NCI-H82 treated with DMSO at 0.1 percent for 48 hours (cell line): ENCODE results near the gene FLT3.
"Not testable (repeated sequence)": the region's sequence is repeated elsewhere in the genome, so short reads cannot be mapped to it uniquely, and the experiment has no call there.

Source experiments
- DNase-seq: peaks from one replicate; lab custom pipeline; 2025; ENCODE audit not compliant: unreplicated experiment; lab: John Stamatoyannopoulos, UW

Gene FLT3

DNA sequence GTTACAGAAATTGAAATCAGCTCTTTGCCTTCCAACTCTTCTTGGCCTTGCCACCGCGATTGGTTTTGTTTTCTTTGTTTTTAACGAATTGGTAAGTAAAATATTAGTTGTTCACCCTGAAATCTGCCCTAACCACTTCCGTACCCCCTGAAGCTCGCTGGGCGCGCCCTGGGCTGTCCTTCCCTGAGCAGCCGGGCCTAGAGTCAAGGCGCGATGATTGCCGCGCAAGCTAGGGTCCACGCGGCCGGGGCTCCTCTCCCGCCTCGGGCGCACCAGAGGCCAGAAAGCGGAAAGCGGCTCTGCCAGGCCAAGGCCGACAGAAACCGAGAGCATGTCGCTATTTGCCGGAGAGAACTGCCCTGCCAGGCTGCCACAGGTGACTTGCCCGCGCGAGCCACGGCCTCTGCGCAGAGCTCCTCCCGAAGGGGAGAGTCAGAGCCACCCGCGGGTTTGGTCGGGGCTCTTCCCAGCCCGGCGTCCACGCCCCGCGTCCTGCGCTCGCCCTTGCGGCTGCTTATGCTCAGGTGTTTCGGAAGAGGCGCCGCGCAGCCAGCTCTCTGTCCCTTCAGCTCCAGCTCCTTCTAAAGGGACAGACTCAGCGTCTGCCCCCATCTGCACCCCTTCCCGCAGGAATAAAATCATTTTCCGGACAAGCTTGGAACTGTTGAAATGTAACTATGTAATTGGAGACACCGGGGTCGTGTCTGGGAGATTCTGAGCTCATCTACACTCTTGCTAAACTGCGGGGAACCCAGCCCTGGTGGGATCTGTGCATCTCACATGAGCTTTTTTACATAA is 124.6 kb downstream of the FLT3 start:
- no peak for DNase-seq

DNA sequence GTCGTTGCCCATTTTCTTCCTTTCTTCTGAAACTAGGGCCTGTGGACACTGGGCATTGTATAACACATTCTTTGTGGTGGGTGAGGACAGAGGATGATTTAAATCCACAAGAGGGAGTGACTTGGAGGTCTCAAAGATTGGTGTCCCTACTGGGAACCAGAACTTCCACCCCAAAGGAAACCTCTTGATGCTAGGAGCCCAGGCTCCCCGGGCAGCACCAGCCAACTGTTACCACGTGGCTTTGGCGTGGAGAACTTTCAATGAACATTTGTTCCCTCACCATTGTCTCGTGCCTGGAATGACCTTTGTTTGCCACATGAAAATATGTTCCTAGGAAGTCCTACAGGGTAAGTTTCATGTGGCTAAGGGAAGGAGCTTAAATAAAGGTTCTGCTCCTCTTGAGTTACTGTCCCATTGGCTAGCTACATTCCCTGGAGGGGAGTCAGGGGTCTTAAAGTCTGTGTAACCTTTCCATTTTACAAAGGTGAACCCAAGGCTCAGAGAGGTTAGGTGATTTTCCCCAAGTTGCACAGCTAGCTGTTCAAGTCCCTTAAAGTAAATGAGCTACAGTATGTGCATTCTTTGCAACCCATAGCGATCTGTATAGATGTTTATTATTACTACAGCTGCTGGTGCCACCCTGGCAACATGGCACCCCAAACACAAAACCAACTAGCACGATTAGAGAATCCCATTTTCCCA is 126.3 kb downstream of the FLT3 start:
- DNase-seq: no peak

DNA sequence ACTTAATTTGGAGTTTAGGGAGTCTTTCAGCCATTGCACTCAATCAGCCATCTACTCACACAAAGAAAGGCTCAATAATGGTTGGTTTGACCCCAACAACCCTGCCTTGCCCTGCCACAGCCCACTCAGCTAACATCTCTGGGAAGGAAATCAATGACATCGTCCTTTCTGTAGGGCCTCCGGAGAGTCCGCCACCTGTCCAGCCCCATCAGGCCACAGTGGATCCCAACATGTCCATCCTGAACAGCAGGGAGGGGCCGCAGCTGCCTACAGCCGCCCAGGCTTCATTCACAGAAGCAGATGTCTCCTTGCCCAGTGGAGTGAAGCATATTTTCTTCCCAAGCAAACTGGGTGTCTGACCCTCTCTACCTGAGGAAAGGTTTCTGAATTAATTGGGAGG is 127.1 kb downstream of the FLT3 start:
- no peak for DNase-seq

DNA sequence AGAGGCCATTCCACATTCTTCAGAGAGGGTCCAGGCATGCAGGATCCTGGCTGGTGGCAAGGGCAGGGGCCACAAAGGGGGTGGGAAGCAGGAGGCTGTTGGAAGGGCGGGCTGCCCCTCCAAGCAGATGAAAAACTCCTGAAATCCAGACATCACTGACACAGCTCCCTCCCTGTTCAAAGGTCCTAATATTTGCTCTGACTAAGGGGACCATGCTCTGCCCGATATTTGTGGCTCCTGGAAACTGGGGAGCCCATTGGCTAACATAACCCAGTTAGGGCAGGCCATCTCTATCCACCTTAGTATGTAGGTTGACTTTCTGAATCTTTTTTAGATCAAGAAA is 127.9 kb downstream of the FLT3 start:
- DNase-seq: no peak

DNA sequence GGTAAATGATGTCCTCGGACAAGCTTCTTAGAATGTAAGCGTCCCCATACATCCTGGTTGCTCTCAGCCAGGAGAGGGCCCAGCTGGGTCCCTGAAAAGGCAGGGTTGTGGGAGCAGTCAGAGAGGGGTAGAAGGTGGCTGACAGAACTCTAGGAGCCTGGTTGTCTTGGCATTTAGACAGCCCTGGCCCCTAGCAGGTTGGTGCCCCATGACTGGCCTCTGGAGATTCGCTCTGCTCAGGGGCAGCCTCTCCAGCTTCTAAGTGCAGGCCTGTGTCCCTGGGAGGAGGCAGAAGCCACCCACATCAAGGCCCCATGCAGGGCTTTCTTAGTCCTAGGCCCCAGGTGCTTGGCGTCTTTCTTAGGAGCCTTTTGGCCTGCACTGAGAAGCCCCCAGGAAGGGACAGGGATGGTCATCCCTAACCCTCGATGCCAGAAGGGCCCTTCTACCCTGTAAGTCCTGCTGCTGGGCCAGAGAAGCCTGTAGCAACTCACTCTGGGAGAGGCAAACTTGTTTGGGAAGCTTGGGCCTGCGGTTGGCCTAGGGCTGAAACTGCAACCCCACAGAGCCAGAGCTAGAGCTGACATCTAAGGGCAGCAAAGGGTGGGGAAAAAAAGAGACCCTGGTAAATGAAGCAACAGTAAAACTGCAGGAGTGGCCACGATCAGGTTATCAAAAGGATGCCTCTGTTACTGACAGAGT is 128.4 kb downstream of the FLT3 start:
- DNase-seq: no peak

DNA sequence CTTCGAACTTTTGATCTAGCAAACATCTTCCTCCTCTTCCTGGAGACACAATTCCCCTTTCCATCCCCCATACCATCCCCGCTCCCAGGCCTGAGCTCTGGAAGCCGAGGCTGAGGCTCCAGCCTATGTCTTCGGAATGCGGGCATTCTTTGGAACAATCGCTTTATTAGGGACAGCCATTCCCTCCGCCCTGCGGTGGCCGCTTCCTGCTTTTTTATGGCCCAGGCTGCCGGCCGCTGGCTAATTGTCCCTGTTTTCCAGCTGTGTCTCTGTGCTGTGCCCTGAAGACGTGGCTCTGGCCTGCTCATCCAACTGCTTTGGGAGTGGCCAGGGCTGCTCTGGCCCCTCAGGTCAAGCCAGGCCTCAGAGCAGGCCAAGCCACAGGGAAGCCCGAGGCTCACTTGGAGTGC is 129.1 kb downstream of the FLT3 start:
- no peak for DNase-seq

DNA sequence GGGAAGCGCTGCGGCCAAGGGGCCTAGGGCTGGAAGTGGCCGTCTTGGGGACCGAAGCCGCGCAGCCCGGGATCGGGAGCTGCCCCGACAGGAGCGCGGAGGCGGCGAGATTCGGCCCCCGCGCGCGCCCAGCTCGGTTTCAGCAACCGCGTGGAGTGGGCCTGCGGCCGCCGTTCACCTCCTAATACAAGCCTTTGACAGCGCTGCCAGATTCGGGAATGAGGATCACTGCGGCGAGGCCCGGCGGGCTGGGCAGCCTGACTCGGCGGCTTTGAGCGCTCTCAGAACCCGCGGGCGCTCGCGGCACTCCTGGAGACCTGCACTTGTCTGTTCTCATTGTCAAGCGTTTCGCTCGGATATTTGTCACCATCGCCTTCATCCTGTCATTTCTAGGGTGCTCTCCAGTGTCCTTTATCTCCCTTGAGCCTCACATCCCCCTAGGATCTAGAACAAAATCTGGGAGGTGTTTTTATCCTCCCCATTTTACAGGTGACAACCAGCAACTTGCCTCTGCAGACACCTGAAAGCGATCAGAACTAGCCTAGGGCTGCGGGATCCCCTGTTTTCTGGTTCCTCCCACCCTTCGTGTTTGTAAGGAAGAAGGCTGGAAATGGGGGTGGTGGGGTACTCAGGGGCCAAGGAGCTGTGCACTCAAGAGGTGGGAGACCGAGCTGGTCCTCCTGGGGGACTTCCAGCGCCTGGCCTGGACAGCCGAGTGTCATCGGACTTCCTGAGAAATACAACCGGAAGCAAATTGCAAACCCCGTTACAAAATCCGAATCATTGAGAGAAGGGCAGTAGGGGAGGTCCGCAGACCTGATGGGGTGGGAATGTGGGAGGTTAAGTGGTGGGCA is 129.8 kb downstream of the FLT3 start:
- no peak for DNase-seq

DNA sequence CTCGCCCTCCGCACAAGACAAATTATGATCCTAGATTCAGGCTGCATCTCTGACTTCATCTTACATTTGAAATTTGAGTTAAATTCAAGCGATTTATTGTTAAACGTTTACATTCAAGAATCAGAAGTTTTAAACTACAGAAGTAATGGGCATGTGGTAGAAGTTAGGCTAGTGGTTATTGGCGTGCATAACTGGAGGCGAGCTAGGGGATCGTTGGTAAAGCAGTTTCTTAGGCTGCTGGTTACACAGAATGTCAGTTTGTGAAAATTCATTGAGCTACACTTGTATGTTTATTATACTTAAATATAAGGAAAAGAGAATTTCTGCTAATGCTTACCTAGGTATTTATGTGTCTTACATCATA is 130.5 kb downstream of the FLT3 start:
- no peak for DNase-seq

DNA sequence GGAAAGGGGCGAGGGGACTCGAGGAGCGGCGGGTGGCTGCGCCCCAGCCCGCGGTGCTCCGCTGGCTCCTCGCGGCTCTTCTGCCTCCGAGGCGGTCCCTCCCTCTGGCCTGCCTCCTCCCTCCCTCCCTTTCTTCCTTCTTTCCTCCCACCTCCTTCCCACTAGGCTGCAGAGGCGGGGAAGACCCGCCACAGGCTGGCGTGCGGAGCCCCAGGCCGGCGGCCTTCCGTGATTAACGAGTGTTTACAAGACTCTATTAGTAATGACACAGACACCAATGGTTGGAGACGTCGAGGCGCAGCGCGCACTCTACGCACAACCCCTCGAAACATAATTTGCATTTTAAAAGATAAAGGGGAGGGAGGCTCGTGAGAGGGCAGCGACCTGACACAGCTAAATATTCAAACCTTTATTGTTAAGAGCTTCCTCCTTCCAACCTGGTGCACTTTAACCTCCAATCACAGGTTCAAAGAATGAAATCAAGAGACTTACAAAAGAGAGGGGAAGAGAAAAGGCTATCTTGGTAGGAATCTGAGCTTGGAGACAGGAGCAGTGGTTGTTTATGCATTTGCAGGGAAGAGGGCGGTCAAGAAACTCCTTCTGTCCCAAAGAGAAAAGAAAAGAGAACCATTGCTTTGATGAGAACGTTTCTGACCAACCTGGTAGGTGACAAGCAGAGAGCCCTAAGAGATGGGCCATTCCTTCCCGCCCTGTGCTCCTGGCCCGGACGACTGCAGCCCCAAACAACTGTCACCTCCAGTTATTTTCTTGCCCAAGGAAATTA is 131.1 kb downstream of the FLT3 start, which contains the start of gene CDX2:
CDX2 (minus strand) TSS at position 234 of the 784 bp plus-strand sequence. CDS start 309 bp downstream, outside the sequence.
- no peak for DNase-seq

DNA sequence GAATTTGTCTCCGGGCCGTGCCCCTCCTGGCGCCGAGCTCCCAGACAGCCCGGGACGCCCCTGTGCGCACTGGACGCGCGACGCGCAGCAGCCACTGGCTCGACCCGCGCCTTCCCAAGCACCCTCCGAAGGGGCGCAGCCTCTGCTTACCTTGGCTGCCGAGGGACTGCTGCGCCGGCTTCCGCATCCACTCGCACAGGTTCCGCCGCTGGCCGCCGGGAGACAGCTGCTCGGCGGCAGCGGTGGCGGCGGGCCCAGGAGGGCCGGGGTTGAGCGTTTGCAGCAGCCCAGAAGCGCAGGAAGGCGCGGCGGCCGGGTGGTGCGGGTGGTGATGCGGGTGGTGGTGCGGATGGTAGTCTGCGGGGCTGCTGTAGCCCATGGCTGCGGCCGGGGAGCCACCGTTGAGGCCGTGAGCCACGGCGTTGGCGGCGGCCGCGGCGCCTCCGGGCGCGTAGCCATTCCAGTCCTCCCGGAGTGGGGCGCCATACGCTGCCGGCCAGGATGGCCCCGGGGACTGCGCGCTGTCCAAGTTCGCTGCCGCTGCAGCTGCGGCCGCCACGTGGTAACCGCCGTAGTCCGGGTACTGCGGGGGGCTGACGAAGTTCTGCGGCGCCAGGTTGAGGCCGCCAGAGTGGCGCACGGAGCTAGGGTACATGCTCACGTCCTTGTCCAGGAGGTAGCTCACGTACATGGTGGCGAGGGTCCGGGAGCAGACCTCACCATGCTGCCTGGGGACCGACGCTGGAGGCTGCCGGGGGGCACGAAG is 131.9 kb downstream of the FLT3 start:
- no peak for DNase-seq

DNA sequence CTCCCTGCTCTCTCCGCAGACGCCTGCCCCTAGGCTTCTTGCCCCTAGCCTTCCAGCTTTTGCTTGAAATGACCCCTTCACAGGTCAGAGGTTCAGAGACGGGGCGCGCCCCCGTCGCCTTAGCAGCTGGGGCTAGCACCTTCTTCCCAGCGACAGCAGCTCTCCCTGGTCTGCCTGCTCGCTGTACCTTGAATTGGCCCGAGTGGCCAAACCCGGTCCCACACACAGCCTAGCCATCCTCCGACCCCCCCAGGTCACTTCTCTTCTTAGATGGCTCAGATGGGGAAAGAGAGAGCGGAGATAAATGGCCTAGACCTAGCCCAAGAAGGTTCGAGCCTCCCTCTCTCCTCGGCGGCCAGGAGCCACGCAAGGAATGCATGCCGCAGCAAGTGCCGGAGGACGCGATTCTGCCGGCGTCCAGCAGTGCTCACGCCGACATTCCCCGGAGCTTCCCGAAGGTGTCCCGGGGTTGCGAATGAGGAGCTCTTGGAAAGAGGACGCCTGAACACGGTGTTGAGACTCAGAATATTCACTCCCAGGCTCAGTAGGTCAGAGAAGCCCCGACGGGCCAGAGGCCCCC is 132.6 kb downstream of the FLT3 start:
- DNase-seq: no peak

DNA sequence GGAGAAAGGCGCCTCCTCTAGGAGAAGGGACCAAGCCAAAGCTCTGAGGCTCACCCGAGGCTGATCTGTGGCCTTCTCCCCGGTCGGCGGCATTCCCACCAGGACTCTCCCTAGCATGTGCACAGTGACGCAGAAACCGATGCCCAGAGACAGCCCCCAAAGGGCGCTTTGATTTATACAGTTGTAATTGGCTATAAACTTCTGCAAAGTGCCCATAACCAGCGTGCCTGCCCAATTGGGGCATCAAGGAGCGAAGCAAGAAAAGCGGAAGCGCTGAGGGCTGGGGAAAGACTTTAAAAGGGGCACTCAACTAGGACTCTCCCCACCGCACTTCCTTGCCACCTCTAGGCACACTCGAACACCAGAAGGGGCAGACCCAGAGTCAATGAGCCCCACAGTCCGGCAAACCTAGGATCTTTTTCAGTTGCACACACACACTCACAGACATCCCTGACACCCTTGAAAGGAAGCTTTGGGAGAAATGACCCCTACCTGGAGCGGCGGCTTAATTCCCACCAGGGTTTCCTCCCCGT is 133.1 kb downstream of the FLT3 start:
- no peak for DNase-seq

DNA sequence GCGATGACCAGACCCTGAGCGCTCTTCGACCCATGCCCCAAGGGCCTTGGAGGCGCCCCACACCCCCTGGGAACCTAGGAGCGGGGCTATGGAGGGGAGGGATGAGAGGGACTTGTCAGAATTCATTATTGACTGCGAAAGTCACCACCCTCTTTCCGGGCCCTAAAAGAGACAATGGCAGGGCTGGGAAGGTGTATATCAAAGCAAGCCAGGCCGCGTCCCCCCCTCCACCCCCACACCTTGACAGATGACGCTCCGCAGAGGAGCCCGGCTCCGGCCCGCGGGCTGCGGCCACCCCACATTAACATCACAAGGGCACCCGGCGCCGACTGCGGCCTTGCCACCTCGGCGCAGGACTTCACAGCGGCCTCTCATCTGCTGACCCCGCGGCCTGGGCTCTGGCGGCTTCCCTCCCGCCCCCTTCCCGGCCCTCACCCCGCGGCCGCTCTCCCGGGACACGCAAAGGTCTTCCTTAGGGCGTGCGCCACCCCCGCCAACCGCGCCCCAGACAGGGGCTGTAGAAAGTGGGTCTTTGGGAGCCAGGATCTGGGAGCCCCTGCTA is 133.7 kb downstream of the FLT3 start:
- no peak for DNase-seq

DNA sequence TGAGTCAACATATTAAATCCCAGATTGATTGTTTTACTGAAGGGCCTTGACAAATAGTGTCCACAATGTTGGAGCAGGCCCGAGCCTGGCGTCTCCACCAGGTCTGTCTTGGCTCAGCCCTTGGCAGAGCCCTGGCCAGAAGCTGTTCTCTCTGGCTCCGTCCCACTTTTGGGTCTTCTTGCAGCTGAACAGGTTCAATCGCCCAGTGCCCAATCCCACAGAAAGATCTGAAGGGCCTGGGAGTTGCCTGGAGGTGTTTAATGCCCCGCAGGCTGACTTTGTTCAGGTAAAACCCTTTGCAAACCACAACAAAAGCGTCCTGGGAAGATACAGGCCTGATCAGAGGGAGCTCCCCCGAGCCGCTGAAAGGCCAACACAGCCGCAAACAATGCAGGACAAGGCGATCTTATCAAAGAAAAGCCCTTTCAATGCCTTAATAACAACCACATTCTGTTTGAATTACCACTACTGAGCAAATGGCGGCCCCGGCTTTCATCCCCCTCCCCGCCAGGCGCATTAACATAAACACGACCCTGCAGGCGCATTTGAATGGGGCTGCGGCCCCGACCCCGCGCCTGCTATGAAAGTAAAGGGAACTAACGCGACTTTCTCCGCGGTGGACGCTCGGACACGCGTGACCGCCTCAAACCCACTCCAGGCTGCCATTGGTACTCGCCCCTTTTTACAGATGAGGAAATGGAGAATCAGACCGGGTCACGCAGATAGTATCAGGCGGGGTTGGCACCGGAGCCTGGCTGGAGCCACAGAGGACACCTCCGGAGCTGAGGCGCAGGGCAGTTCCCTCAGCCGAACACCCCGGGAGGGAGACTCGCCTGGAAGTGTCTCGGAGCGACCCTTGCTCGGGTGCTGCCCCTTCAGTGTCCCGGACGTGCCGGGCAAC is 134.4 kb downstream of the FLT3 start:
- no peak for DNase-seq

DNA sequence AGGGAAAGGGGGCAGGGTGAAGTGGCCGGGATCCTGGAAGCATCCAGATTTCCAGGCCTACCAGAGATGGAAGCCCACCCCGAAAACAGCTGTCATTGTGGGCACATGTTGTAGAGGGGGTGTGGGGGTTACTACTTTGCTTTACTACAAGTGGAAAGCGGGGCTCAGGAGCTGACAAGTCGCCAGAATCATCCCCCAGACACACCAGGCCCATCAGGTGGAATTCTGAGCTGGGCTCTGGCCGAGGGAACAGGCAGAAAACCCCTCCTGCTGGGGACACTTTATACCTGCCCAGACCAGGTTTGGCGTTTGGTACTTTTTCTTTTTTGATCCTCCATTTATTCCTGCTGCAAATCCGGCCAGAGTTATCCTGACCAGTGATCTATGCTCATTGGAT is 135.0 kb downstream of the FLT3 start:
- DNase-seq: no peak

DNA sequence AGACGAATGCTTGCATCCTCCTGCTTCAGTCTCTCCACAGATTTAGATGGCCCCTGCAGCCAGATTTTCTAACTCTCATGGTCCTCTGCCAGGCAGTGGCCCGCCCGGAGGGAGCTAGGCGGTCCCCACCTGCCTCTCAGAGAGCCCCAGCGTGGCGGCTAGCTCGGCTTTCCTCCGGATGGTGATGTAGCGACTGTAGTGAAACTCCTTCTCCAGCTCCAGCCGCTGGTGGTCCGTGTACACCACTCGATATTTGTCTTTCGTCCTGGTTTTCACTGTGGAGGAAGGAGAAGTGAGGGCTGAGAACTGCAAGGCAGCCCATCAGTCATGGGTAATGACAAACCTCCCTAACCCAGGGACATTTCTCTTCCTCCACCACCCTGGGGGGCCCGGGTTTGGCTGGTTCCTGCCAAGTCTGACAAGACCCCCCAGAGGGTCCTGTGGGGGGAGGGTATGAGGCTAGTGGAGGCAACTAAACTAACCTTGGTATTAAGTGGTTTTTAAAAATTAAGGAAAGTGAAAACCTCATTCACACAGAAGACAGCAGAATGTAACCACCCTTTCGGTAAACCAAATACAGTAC is 135.5 kb downstream of the FLT3 start:
- DNase-seq: no peak

DNA sequence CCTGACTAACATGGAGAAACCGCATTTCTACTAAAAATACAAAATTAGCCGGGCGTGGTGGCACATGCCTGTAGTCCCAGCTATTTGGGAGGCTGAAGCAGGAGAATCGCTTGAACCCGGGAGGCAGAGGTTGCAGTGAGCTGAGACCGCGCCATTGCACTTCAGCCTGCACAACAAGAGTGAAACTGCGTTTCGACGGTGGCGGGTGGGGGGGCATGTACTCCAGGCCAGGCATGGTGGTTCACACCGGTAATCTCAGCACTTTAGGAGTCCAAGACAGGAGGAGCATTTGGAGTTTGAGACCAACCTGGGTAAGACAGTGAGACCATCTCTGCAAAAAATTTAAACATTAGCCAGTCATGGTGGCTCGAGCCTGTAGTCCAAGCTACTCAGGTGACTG is 136.2 kb downstream of the FLT3 start:
- DNase-seq: not testable (repeated sequence)
